Activated naive CD4-positive, alpha-beta T cell treated with anti-CD3 and anti-CD28 coated beads for 36 hours (primary cell): Measurements from ENCODE around the gene SOS2. TPM values are rescaled to one million over a fixed set of nuclear protein-coding genes. Genes with fewer than 3 reads are reported as not detected.

Experiments
- CTCF ChIA-PET: fragments of 350-600 bp; sonication (Branson Sonifier 250); formaldehyde crosslinking; loops from one replicate; lab custom pipeline; 2021; ENCODE audit warnings: antibody characterized with exemption; lab: Charles Lee
- DNase-seq: peaks from one replicate; pipeline ENCODE4 v3.0.0-alpha.2; 2020
- H3K27ac Mint-ChIP-seq: one replicate; pipeline ENCODE4 v1.8.0; 2021; ENCODE audit warnings: mild to moderate bottlenecking, mixed read lengths
- H3K27me3 Mint-ChIP-seq: one replicate; pipeline ENCODE4 v1.8.0; 2021; ENCODE audit warnings: low read depth, mixed read lengths
- H3K36me3 Mint-ChIP-seq: one replicate; pipeline ENCODE4 v1.8.0; 2021; ENCODE audit warnings: low read depth, mixed read lengths
- H3K4me1 Mint-ChIP-seq: one replicate; pipeline ENCODE4 v1.8.0; 2021; ENCODE audit warnings: low read depth, mixed read lengths
- H3K4me3 Mint-ChIP-seq: one replicate; pipeline ENCODE4 v1.8.0; 2021; ENCODE audit warnings: mild to moderate bottlenecking, moderate library complexity, mixed read lengths
- H3K9me3 Mint-ChIP-seq: one replicate; pipeline ENCODE4 v1.8.0; 2021; ENCODE audit warnings: mixed read lengths
- intact Hi-C: fragments of 100-400 bp; cut with micrococcal nuclease; formaldehyde crosslinking; loops from one replicate; pipeline ENCODE4 v1.15.1; 2023
- total RNA-seq, 2 experiments: library from RNA; stranded (reverse); gene quantifications; one replicate each; pipeline ENCODE4 v1.2.3, GENCODE V29; 2021

SOS2 gene
- total RNA-seq, 2 experiments from 2014 or later: 20.3 to 22.1 TPM

- Mint-ChIP-seq H3K36me3 (peaks cover 9% of the 10 kb centered on the region), H3K9me3 (no peaks in the 10 kb centered on the region), H3K4me3 (no peak overlapping the region), H3K27ac (no peak overlapping the region), H3K4me1 (no peaks in the 10 kb centered on the region), H3K27me3 (no peaks in the 10 kb centered on the region)
- DNase-seq: no peak
- CTCF ChIA-PET: interaction anchor here (1.0 to 1.1 kb wide), 2 partner anchors 9 to 77 kb away, joined by 4 to 5 read pairs; no protein-coding TSS in a partner anchor
- intact Hi-C loops: no loop called here
Observed at GRCh38 chr14:50156111-50156510, 75.3 kb downstream of the SOS2 start.

DNA sequence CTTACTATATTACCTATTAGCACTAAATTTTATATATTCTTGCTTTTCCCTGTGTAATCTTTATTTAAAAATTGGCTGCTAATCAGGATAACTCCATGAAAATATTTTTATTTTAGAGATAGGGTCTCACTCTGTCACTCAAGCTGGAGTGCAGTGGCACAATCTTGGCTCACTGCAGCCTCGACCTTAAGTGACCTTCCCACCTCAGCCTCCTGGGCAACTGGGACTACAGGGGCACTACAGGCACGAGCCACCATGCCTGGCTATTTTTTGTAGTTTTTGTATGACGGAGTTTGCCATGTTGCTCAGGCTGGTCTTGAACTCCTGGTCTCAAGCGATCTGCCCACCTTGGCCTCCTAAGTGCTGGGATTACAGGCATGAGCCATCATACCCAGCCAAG is 82.6 kb downstream of the SOS2 start:
- CTCF ChIA-PET: interaction anchor here (0.6 to 0.7 kb wide), 3 partner anchors 16 to 62 kb away, joined by 3 to 7 read pairs (median 5); no protein-coding TSS in a partner anchor

GRCh38 chr14:50139192-50139591 is 92.2 kb downstream of the SOS2 start:
- no peak overlapping the region for H3K27ac Mint-ChIP-seq
- no peak for DNase-seq
- no peaks in the 10 kb centered on the region for H3K36me3 Mint-ChIP-seq
- H3K4me3 Mint-ChIP-seq: no peak overlapping the region
- H3K4me1 Mint-ChIP-seq: no peaks in the 10 kb centered on the region
- intact Hi-C loops: no loop called here
- no peaks in the 10 kb centered on the region for H3K27me3 Mint-ChIP-seq
- CTCF ChIA-PET: interaction anchor here (0.6 kb wide), 1 partner anchor 286 kb away, joined by 3 read pairs; no protein-coding TSS in a partner anchor
- H3K9me3 Mint-ChIP-seq: no peaks in the 10 kb centered on the region

More for the DNA sequence above, 82.6 kb downstream of the SOS2 start:
- H3K27ac Mint-ChIP-seq: no peak overlapping the region
- no peaks in the 10 kb centered on the region for H3K27me3 Mint-ChIP-seq
- H3K4me3 Mint-ChIP-seq: no peak overlapping the region
- no peaks in the 10 kb centered on the region for H3K9me3 Mint-ChIP-seq
- peaks cover 23% of the 10 kb centered on the region for H3K36me3 Mint-ChIP-seq
- no peak for DNase-seq
- H3K4me1 Mint-ChIP-seq: no peaks in the 10 kb centered on the region
- intact Hi-C loops: no loop called here

- intact Hi-C loops: no loop called here
- CTCF ChIA-PET: interaction anchor here (0.7 to 1.5 kb wide), 5 partner anchors 7 to 266 kb away, joined by 3 to 4 read pairs (median 3); no protein-coding TSS in a partner anchor
- Mint-ChIP-seq H3K27ac (no peak overlapping the region), H3K4me1 (no peaks in the 10 kb centered on the region), H3K4me3 (no peak overlapping the region), H3K36me3 (peaks cover 6% of the 10 kb centered on the region), H3K27me3 (no peaks in the 10 kb centered on the region), H3K9me3 (no peaks in the 10 kb centered on the region)
- no peak for DNase-seq
Observed at GRCh38 chr14:50127802-50128201, 103.6 kb downstream of the SOS2 start.

DNA sequence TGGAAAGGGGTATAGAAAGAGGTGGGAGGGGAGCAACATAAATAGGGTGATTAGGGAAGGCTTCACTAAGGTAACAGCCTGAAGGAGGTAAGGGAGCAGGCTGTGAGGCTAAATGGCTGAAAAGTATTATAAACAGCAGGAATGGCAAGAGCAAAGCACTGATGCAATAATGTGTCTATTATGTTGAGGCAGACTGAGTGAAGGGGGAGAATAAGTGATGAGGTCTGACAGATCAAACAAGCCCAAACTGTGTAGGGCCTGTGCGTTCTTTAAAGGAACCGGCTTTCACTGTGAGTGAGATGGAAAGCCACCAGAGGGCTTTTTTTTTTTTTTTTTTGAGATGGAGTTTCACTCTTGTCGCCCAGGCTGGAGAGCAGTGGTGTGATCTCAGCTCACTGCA is 108.3 kb downstream of the SOS2 start:
- CTCF ChIA-PET: no interaction called here
- Mint-ChIP-seq H3K27me3 (no peaks in the 10 kb centered on the region), H3K4me1 (no peaks in the 10 kb centered on the region), H3K27ac (peak overlapping the region; percentile 42), H3K4me3 (no peak overlapping the region), H3K36me3 (peaks cover 5% of the 10 kb centered on the region), H3K9me3 (no peaks in the 10 kb centered on the region)
- intact Hi-C loops: no loop called here
- DNase-seq: no peak

DNA sequence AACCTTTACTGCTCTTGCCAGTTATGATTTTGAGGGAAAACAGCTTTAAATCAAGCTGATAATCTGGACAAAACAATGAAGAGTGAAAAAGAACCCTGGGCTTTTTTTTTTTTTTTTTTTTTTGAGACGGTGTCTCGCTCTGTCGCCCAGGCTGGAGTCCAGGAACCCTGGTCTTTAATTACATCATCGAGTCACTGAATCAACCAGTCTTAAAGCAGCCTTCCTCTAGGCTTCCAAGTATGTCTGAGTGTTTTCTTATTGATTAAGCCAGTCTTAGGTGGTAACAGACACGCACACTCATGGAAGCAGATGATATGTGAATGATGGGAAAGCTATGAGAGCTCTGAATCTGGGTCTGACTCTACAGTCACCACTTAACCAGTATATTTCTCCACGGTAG is 109.1 kb downstream of the SOS2 start:
- CTCF ChIA-PET: no interaction called here
- no peaks in the 10 kb centered on the region for H3K27me3 Mint-ChIP-seq
- H3K27ac Mint-ChIP-seq: no peak overlapping the region
- H3K9me3 Mint-ChIP-seq: no peaks in the 10 kb centered on the region
- DNase-seq: no peak
- H3K36me3 Mint-ChIP-seq: peaks cover 5% of the 10 kb centered on the region
- no peaks in the 10 kb centered on the region for H3K4me1 Mint-ChIP-seq
- intact Hi-C loops: no loop called here
- H3K4me3 Mint-ChIP-seq: no peak overlapping the region

- no peak overlapping the region for H3K4me3 Mint-ChIP-seq
- intact Hi-C loops: no loop called here
- H3K36me3 Mint-ChIP-seq: peaks cover 5% of the 10 kb centered on the region
- no peak for DNase-seq
- no peaks in the 10 kb centered on the region for H3K27me3 Mint-ChIP-seq
- CTCF ChIA-PET: interaction anchor here (0.6 kb wide), 1 partner anchor 233 kb away, joined by 3 read pairs; no protein-coding TSS in a partner anchor
- no peak overlapping the region for H3K27ac Mint-ChIP-seq
- no peaks in the 10 kb centered on the region for H3K9me3 Mint-ChIP-seq
- H3K4me1 Mint-ChIP-seq: peaks cover 3% of the 10 kb centered on the region
Observed at GRCh38 chr14:50121486-50121885, 109.9 kb downstream of the SOS2 start.

DNA sequence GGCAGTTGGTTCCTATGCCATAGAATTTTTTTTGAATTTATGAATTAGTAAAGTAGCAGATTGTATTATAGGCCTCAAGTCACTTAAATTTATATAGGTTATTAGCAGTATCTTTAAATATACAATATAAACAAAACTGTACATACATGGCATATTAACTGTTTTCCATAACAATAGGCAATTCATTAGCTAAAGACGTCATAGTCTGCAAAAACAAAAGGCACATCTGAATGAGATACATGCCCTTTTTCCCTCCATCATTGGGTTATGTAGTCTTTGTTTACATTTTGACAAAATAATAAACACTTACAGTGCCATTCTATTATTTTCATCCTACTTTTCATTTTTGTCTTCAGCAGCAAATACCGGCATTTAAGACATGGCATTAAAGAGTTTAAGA is 113.9 kb downstream of the SOS2 start:
- intact Hi-C loops: loop anchor here (2.0 to 5.0 kb wide), 3 partner anchors 405 to 655 kb away; partner anchors contain the start of gene RPS29
- H3K27ac Mint-ChIP-seq: no peak overlapping the region
- CTCF ChIA-PET: interaction anchor here (1.0 to 1.7 kb wide), 2 partner anchors 10 to 263 kb away, joined by 3 to 7 read pairs; no protein-coding TSS in a partner anchor
- peaks cover 15% of the 10 kb centered on the region for H3K36me3 Mint-ChIP-seq
- peaks cover 28% of the 10 kb centered on the region for H3K4me1 Mint-ChIP-seq
- no peaks in the 10 kb centered on the region for H3K9me3 Mint-ChIP-seq
- H3K27me3 Mint-ChIP-seq: no peaks in the 10 kb centered on the region
- no peak for DNase-seq
- no peak overlapping the region for H3K4me3 Mint-ChIP-seq

- CTCF ChIA-PET: interaction anchor here (0.6 to 1.7 kb wide), 4 partner anchors 9 to 255 kb away, joined by 3 to 7 read pairs (median 6); no protein-coding TSS in a partner anchor
- peak overlapping the region; percentile 98 for H3K4me3 Mint-ChIP-seq
- no peaks in the 10 kb centered on the region for H3K27me3 Mint-ChIP-seq
- intact Hi-C loops: loop anchor here (1.0 to 5.0 kb wide), 12 partner anchors 113 to 655 kb away; partner anchors contain the start of genes DMAC2L, KLHDC2, L2HGDH and MAP4K5
- peak overlapping the region; percentile 94 for H3K27ac Mint-ChIP-seq
- peaks cover 28% of the 10 kb centered on the region for H3K4me1 Mint-ChIP-seq
- peaks cover 15% of the 10 kb centered on the region for H3K36me3 Mint-ChIP-seq
- DNase-seq: no peak
- no peaks in the 10 kb centered on the region for H3K9me3 Mint-ChIP-seq
Observed at GRCh38 chr14:50116966-50117365, 114.4 kb downstream of the SOS2 start.

DNA sequence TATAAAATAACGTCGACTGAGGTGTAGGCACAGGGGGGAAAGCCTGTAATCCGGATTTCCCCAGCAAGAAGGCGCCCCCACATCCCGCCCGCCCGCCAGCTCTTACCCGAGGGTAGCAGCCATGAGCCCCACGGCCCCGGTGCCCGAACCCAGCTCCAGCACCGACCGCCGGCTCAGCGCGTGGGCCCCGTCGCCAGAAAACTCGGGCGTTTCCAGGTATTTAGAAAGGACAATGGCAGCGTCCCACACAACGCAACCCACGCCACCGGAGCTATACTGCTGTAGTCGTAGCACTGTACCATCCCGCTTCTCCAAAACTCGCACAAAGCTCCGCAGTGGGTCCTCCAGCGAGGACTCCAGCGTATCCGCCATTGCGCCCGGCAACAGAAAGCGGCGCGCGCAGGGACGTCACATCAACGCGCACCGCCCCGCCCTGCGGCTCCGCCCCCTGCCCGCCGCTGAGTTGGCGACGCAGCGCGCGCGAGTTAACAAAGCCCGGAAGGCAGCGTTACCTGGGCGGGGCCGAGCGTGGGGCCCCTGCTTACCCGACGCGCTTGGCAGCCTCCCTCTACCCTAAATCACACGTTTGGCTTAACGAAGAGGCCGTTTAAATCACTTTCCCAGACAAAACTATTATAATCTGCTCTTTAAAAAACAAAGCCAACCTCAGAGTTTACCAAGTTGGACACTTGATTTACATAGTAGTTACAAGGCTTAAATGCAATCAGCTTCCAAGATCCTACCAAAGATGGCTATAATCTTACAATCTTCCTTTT is 115.0 kb downstream of the SOS2 start, which contains the start of gene VCPKMT:
TSS of gene VCPKMT (minus strand) at position 392 of the 776 bp plus-strand sequence. CDS start at position 372, 20 bp downstream.
- no peaks in the 10 kb centered on the region for H3K27me3 Mint-ChIP-seq
- CTCF ChIA-PET: interaction anchor here (0.6 to 1.7 kb wide), 5 partner anchors 8 to 482 kb away, joined by 3 to 7 read pairs (median 4); no protein-coding TSS in a partner anchor
- peaks cover 17% of the 10 kb centered on the region for H3K36me3 Mint-ChIP-seq
- peak within 1 kb of the TSS; percentile 98 for H3K4me3 Mint-ChIP-seq
- H3K9me3 Mint-ChIP-seq: no peaks in the 10 kb centered on the region
- intact Hi-C loops: loop anchor here (1.0 to 5.0 kb wide), 12 partner anchors 114 to 654 kb away; partner anchors contain the start of genes DMAC2L, KLHDC2, L2HGDH and MAP4K5
- H3K27ac Mint-ChIP-seq: peak within 1 kb of the TSS; percentile 94
- H3K4me1 Mint-ChIP-seq: peaks cover 32% of the 10 kb centered on the region
- peak; percentile 96 for DNase-seq

DNA sequence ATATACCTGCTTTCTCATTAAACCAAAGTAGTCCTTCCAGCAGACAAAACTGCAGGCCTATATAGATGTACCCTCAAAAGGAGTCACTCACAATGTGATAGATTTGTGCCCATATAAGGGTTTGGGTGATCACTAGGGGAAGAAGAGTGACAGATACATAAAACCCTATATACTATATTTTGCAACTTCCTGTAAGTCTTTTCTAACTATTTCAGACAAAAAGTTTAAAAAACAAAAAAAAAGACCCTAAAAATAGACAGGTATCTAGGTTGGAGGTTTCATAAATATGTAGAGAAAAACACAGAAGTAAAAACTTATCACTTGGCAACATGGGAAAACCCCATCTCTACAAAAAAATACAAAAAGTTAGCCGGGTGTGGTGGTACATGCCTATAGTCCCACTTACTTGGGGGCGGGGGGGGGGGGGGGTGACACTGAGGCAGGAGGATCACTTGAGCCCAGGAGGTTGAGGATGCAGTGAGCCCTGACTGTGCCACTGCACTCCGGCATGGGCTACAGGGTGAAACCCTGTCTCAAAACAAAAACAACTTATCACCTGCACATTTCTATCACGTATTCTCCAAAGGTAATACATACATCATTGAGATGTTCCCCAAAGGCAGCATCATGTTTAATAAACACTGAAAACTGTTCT is 117.9 kb downstream of the SOS2 start:
- no peaks in the 10 kb centered on the region for H3K9me3 Mint-ChIP-seq
- no peak for DNase-seq
- intact Hi-C loops: no loop called here
- no peaks in the 10 kb centered on the region for H3K27me3 Mint-ChIP-seq
- H3K36me3 Mint-ChIP-seq: peaks cover 28% of the 10 kb centered on the region
- CTCF ChIA-PET: interaction anchor here (0.9 to 2.7 kb wide), 4 partner anchors 9 to 261 kb away, joined by 4 to 11 read pairs (median 5); partner anchors contain the start of gene NEMF
- peaks cover 54% of the 10 kb centered on the region for H3K4me1 Mint-ChIP-seq
- H3K4me3 Mint-ChIP-seq: no peak overlapping the region
- H3K27ac Mint-ChIP-seq: no peak overlapping the region
